GM04504 (cell line): ENCODE measurements around the gene HOATZ.

Experiments
- DNase-seq: peaks from one replicate; pipeline ENCODE4 v3.0.0-alpha.2; 2012; ENCODE audit warnings: low read depth

HOATZ gene

DNA sequence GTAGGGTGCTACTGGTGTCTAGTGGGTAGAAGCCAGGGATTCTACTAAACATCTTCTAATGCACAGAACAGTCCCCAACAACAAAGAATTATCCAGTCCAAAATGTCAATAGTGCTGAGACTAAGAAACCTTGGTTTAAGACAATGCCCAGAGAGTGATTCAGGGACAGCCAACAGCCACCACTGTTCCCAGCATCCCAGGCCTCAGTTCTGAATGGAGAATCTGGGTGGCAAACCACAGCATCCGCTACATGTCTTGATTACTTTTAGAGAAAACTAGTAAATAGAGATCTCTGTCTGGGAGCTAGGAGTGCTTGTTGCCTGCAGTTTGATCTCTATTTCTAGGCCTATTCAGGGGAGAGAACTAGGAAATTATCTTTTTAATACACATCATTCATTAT is 66.8 kb downstream of the HOATZ start:
- no peak for DNase-seq

DNA sequence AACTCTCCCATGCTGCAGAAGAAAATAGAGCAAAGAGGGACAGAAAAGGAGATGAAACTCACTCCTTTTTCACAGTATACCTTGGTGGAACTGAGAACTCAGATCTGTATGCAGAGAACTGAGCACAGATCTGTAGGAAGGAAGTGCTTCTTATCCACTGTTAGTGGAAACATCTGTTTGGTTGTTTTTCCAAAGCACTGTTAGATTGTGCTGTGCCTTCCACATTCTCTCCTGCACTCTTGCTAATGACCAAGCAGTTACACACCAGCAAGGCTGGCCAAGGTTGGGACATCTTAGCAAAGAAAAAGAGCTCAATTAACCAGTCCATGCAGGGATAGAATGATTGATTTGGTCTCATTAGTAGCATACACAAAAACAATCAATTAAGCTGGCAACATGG is 67.6 kb downstream of the HOATZ start:
- DNase-seq = no peak

DNA sequence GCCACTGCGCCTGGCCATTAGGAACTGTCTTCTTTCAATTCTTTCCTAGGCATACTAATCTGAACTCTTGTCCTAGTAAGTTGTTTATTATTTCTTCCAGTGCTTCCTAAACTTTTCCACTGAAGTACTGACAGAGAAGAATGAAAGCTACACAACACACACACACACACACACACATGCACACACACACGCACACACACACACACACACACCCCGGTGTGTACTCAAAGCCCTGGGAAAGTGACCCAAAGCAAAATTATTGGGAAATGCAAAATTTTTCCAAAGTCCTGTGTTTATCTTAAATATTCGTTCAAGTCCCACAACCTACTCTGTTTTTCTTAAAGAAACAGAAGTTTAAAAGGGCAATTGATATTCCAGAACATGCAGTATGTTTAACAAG is 68.3 kb downstream of the HOATZ start:
- no peak for DNase-seq

GRCh38 chr11:111585371-111585770 is 70.8 kb downstream of the HOATZ start:
- no peak for DNase-seq

DNA sequence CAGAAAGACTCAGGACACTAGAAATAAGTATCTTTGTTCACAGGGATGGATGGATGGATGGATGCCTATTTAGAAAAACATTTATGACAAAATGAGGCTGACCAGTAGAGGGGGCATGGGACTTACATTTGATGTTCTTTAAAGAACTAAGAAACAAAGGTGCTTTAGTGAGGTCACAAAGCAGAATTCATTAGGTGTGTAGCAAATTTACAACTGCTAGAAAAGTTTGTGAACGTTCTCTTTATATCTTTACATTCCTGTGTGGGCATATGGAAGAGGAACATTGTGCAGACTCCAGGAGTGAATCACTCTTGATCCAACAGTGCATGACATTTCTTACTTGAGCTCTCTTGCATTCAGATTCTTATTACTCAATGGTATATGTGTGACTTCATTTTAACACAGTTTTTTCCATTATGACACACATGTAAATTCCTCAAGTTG is 71.8 kb downstream of the HOATZ start:
- DNase-seq = no peak
